Keratinocyte (primary cell): ENCODE data around the gene LAMP2. TPM values are rescaled to one million over a fixed set of nuclear protein-coding genes. Genes with fewer than 3 reads are reported as not detected.

Experiments used
- DNase-seq: peaks from one replicate; pipeline ENCODE4 v3.0.0-alpha.2; 2011; ENCODE audit warnings: low read depth, missing footprints, low spot score
- FAIRE-seq: peaks from 2 replicates; lab custom pipeline; 2011; peaks lifted over from hg19 to GRCh38; lab: Jason Lieb, UNC
- H2AFZ ChIP-seq: 2 replicates; pipeline ENCODE4 v1.6.0; 2012; ENCODE audit warnings: low read length, control low read depth, inconsistent platforms; ENCODE audit not compliant: control insufficient read depth
- H3K27ac ChIP-seq: 2 replicates; pipeline ENCODE4 v1.5.1; 2011; ENCODE audit warnings: low read length; ENCODE audit not compliant: control insufficient read depth, insufficient read depth
- H3K27me3 ChIP-seq: 3 replicates; pipeline ENCODE4 v1.6.0; 2011; ENCODE audit warnings: low read length; ENCODE audit not compliant: control insufficient read depth, insufficient read depth; ENCODE audit errors: extremely low read depth
- H3K36me3 ChIP-seq, 2 experiments: 2 replicates in 1 of 2; 3 replicates in 1 of 2; pipeline ENCODE4 v1.5.1; 2011; ENCODE audit warnings: low read length in 2 of 2, mild to moderate bottlenecking in 1 of 2; ENCODE audit not compliant: control insufficient read depth in 2 of 2, insufficient read depth in 2 of 2; ENCODE audit errors: extremely low read depth in 1 of 2
- H3K4me1 ChIP-seq: 3 replicates; pipeline ENCODE4 v1.5.1; 2011; ENCODE audit warnings: low read length; ENCODE audit not compliant: control insufficient read depth, insufficient read depth; ENCODE audit errors: extremely low read depth
- H3K4me2 ChIP-seq: 3 replicates; pipeline ENCODE4 v1.6.0; 2011; ENCODE audit warnings: low read depth, low read length; ENCODE audit not compliant: control insufficient read depth, insufficient read depth; ENCODE audit errors: extremely low read depth
- H3K4me3 ChIP-seq, 3 experiments: fragments of 200-600 bp in 1 of 3; sonication (generic) in 1 of 3; 2 replicates in 2 of 3; 3 replicates in 1 of 3; pipeline ENCODE4 v1.5.1; 2011 to 2016; ENCODE audit warnings: low read length in 3 of 3, mild to moderate bottlenecking in 3 of 3, control low read depth in 2 of 3, inconsistent platforms in 1 of 3, low read depth in 1 of 3, mixed read lengths in 1 of 3, mixed run types in 1 of 3, moderate library complexity in 1 of 3; ENCODE audit not compliant: control insufficient read depth in 2 of 3, insufficient read depth in 2 of 3; ENCODE audit errors: extremely low read depth in 1 of 3
- H3K79me2 ChIP-seq: 2 replicates; pipeline ENCODE4 v1.6.0; 2012; ENCODE audit warnings: low read length; ENCODE audit not compliant: control insufficient read depth, insufficient read depth
- H3K9ac ChIP-seq: 3 replicates; pipeline ENCODE4 v1.6.0; 2011; ENCODE audit warnings: low read length; ENCODE audit not compliant: control insufficient read depth, insufficient read depth; ENCODE audit errors: extremely low read depth
- H3K9me1 ChIP-seq: 3 replicates; pipeline ENCODE4 v1.6.0; 2011; ENCODE audit warnings: low read length; ENCODE audit not compliant: control insufficient read depth, insufficient read depth; ENCODE audit errors: extremely low read depth
- H3K9me3 ChIP-seq: 2 replicates; pipeline ENCODE4 v1.5.1; 2012; ENCODE audit warnings: low read depth, low read length; ENCODE audit not compliant: control insufficient read depth
- H4K20me1 ChIP-seq: 3 replicates; pipeline ENCODE4 v1.6.0; 2011; ENCODE audit warnings: low read length; ENCODE audit not compliant: control insufficient read depth, insufficient read depth; ENCODE audit errors: extremely low read depth
- CTCF ChIP-seq, 3 experiments: IDR thresholded peaks in 1 of 3; conservative IDR thresholded peaks in 1 of 3; optimal IDR thresholded peaks in 1 of 3; 2 replicates in 2 of 3; 3 replicates in 1 of 3; pipeline versions ENCODE3 to v1.5.1; 2011; ENCODE audit warnings: low read length in 3 of 3, mild to moderate bottlenecking in 3 of 3, moderate library complexity in 2 of 3, control low read depth in 1 of 3, inconsistent platforms in 1 of 3; ENCODE audit not compliant: insufficient read depth in 2 of 3; ENCODE audit errors: extremely low read depth in 1 of 3
- EZH2 ChIP-seq: IDR thresholded peaks from one replicate; pipeline ENCODE4 v1.6.1; 2012; ENCODE audit warnings: inconsistent platforms, mild to moderate bottlenecking, low read length, moderate library complexity
- dilution Hi-C: fragments of 300-500 bp; cut with MboI; formaldehyde crosslinking; loops from one replicate; pipeline ENCODE4 v1.7.0; 2020; ENCODE audit warnings: low sequenced_read_pairs; ENCODE audit not compliant: extremely low pct_ligation_motif_present
- polyA plus RNA-seq, 5 experiments: library from polyadenylated mRNA; depleted of rRNA in 3 of 5; stranded (reverse) in 3 of 5; stranded (forward) in 1 of 5; unstranded in 1 of 5; fragments of >200 nt; gene quantifications; 1 replicate in 1 of 5; 2 replicates in 3 of 5; 3 replicates in 1 of 5; pipeline versions ENCODE4 v1.2.1 to v1.2.3, GENCODE V29; 2011 to 2012; ENCODE audit warnings: missing spikeins in 2 of 5, low read depth in 1 of 5, low replicate concordance in 1 of 5

Gene LAMP2
- polyA plus RNA-seq, 1 donor (not counting 4 experiments of a cell fraction or from before 2014, with no cell fraction given): 200 TPM

GRCh38 chrX:120380699-120381098 lies 88.4 kb downstream of the LAMP2 start:
- no peak for DNase-seq
- H3K27me3 ChIP-seq: no peaks in the 10 kb centered on the region

GRCh38 chrX:120379937-120380681 lies 89.0 kb downstream of the LAMP2 start:
- FAIRE-seq (no peak), DNase-seq (no peak)
- Histone ChIP-seq H3K4me3 (no peak overlapping the region), H3K27me3 (no peaks in the 10 kb centered on the region), H3K9me1 (no peaks in the 10 kb centered on the region), H3K4me2 (no peak overlapping the region), H3K9ac (no peak overlapping the region), H3K4me1 (no peaks in the 10 kb centered on the region), H3K36me3 (no peaks in the 10 kb centered on the region), H4K20me1 (no peaks in the 10 kb centered on the region), H3K9me3 (no peaks in the 10 kb centered on the region), H2AFZ (no peak overlapping the region), H3K27ac (no peak overlapping the region), H3K79me2 (no peaks in the 10 kb centered on the region)
- dilution Hi-C loops: no loop called here
- TF ChIP-seq CTCF (optimal IDR thresholded peaks at IDR 0.05 in 1 of 3, IDR thresholded peaks at IDR 0.05 in 1 of 3, conservative IDR thresholded peaks at IDR 0.05 in 1 of 3; ENCODE audit: extremely low read depth in 1 of 3, insufficient read depth in 2 of 3, low read length in 3 of 3) (no peak), EZH2 (no peak)

More at GRCh38 chrX:120380699-120381098, 88.4 kb downstream of the LAMP2 start:
- no peak overlapping the region for H2AFZ ChIP-seq
- H4K20me1 ChIP-seq: no peaks in the 10 kb centered on the region
- TF ChIP-seq EZH2 (no peak), CTCF (optimal IDR thresholded peaks at IDR 0.05 in 1 of 3, IDR thresholded peaks at IDR 0.05 in 1 of 3, conservative IDR thresholded peaks at IDR 0.05 in 1 of 3; ENCODE audit: extremely low read depth in 1 of 3, insufficient read depth in 2 of 3, low read length in 3 of 3) (peak; percentile 48 to 59 (median 52))
- no peaks in the 10 kb centered on the region for H3K79me2 ChIP-seq
- no peaks in the 10 kb centered on the region for H3K4me1 ChIP-seq
- H3K36me3 ChIP-seq: no peaks in the 10 kb centered on the region
- H3K27ac ChIP-seq: no peak overlapping the region
- dilution Hi-C loops: no loop called here
- H3K9ac ChIP-seq: no peak overlapping the region
- no peaks in the 10 kb centered on the region for H3K9me3 ChIP-seq
- H3K4me3 ChIP-seq: no peak overlapping the region
- no peaks in the 10 kb centered on the region for H3K9me1 ChIP-seq
- FAIRE-seq: peak; percentile 41
- no peak overlapping the region for H3K4me2 ChIP-seq
